Stimulated activated CD8-positive, alpha-beta memory T cell treated with anti-CD3 and anti-CD28 coated beads, Interleukin-12 subunit alpha, Interleukin-12 subunit beta, amount 100 ng/mL, for 24 hours (primary cell): Measurements from ENCODE around the gene COMT.
"Not testable (repeated sequence)": the region's sequence is repeated elsewhere in the genome, so short reads cannot be mapped to it uniquely, and the experiment has no call there.

Experiments used
- DNase-seq: peaks from one replicate; pipeline ENCODE4 v3.0.0-alpha.2; 2020; ENCODE audit errors: extremely low read depth

Gene COMT

DNA sequence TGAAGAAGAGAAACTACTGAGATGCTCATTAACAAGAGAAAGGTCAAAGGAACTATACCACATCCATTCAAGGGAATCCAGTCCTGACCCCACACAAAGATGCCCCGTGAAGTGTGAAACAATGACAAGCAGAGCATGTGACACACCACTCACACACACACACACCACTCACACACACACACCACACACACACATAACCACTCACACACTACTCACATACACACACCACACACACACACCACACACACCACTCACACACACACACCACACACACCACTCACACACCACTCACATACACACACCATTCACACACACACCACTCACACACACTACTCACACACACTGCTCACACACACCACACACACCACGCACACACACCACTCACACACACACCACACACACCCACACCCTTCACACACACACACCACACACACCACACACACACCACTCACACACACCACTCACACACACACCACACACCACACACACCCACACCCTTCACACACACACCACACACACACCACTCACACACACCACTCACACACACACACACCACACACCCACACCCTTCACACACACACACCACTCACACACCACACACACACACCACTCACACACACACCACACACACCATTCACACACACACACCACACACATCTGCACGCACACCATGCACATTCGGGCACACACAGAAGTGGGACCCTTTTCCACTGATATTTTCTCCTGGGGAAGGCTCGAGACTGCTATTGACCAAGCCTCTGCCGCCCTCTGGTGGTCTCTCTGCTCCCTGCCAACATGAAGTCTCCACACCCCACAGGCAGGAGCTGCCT is 32.0 kb upstream of the COMT start:
- peak; percentile 59 for DNase-seq

- DNase-seq, result no peak
These were observed 31.3 kb upstream of the COMT start for GRCh38 chr22:19910180-19910744.

GRCh38 chr22:19911540-19912270 is 29.9 kb upstream of the COMT start:
- DNase-seq, result no peak

DNA sequence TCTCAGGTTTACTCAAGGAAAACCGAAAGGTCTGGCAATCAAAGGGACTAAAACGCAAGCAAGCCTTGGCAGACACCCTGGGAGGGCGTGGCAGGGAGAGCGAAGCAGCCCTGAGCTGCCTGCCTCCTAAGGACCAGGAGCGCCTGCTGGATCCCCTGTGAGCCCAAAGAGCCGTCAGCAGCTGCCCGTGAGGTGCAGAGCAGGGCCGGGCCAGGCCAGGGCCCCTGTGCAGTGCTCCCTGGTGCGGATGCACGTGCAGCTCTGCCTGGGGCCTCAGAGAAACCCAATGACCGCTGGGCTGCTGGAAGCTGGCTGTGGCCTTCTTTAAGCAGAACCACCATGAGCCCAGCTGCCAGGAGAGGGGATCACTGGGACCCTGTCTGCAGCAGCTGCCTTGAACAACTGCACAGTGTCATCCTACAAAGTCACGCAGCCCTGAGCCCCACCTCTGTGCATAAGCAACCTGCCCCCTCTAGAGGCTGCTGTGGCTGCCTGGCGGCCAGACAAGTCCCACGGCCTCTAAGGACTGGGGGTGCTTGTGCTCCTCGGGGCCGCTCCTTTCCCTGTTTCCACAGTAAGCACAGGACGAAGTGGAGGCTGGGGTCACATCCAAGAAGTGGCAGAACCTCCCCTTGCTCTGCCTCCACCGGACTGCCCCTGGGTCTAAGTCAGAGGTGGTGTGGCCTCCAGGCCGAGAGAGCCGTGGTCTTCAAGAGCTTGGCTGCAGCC is 29.1 kb upstream of the COMT start:
- no peak for DNase-seq

GRCh38 chr22:19913337-19913936 is 28.1 kb upstream of the COMT start:
- no peak for DNase-seq

DNA sequence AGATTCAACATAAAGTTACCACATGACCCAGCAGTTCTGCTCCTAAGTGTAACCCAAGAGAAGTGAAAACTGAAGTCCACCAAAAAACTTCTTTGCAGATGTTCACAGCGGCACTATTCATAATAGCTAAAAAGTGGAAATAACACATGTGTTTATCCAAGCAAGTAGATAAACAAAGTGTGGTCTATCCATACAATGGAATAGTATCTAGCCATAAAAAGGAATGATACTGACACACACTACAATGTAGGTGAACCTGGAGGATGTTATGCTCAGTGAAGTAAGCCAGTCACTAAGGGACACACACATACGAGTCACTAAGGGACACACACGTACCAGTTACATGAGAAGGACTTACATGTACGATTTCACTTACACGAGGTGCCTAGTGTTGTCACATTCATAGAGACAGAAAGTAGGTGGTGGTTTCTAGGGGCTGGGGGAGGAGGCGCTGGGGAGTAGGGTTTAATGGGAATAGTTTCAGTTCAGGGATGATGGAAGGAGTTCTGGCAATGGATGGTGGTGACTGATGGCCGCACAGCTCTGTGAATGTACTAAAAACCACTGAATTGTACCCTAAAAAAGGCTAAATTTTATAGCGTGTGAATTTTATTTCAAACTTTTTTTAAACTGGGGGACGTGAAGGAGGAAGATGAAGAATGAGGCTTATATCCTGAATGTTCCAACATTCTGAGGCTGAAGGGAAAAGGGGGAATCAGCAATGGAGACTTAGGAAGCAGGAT is 27.2 kb upstream of the COMT start:
- no peak for DNase-seq

DNA sequence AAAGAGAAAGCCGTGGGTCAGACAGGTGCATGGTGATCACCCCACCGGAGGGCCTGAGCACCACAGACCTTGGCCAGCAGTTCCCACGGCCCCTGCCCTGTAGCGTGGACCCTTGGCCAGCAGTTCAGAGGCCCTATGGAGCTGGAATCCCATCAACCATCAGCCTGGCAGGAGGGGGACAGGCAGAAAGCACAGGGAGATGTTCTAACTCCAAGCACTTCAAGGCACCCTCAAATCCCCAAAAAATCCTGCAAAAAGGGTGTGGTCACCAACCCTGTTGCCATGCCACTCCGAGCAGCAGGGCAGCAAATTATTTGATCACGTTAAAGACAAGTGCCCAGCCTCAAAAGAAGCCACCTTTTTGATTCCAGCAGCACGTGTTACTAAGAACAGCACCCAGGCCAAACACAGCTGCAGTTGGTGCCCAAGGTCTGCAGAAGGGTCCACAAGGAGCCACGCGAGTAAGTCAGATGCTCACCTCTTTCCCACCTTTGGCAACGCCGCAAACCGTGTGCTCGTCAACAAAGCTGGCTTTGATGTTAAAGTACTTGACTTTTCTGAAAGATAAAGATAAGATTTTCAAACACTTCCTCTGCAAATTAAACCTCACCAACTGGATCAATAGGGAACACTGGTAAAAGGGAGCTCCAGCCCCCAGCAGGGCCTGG is 26.2 kb upstream of the COMT start:
- no peak for DNase-seq

DNA sequence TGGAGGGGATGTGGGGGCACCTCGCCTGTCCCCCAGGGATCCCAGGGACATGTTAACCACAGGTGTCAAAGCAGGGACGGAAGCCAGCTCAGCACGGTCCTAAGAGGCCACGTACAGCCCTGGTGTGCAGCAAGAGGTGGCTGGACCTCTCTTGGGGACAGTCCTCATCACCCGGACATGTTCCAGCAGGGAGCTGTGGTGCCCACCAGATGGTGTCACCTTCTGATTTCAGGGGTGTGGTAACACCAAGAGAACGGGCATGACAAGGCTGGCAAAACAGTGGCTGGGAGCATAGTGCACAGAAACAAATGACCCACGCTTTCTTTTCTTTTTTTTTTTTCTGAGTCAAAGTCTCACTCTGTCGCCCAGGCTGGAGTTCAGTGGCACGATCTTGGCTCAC is 25.6 kb upstream of the COMT start:
- DNase-seq, result no peak

DNA sequence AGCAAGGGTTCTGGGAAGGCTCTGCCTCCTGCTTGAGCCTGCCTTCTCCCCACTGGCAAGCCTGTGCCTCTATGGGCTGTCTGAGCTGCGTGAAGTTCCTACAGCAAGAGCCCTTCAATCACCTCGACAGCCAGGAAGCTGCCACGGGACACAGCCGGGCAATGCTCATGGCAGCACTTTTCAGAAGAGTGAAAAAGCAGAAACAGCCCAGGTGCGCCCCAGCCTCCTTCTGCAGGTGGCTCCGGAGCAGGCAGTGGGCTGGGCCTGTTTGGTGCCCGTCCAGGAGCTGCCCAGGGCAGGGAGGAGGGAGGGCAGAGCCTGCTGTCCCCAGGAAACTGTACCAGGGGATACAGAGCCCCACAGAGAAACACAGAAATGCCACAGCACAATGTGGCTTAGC is 24.6 kb upstream of the COMT start:
- no peak for DNase-seq

DNA sequence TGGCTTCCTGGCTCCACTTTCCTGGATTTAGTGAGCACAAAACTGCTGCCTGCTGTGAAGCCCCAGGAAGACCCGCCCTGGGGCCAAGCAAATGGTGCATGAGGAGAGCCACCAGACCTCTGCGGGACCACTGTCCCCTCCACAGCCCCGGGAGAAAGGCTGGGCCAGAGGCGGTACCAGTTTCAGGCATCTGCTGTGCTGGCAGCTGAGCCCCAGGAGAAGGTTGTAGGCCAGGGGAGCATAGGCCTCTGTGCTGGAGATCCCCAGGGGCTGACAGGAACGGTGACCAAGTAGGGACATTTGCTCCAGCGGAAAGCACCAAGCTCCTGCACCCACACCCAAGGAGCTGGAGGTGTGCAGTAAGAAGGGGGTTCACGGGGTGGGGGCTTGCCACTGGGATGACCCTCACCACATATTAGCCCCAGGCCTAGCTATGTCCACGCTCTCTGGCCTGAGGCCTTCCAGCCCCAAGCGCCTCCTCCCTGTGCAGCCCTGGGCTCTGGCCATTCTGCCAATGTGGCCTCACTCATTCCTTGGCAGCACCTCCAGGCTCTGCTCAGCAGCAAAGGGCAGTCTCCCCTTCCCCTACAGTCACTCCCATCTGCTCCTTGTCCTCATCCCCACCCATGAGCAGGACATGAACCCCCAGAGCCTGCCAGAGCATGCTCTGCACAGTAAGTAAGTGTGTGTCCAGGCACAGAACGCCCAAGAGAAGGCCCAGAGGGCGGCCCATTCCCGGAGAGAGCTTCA is 24.0 kb upstream of the COMT start:
- no peak for DNase-seq

- no peak for DNase-seq
These were observed 23.1 kb upstream of the COMT start for GRCh38 chr22:19918332-19919106.

- no peak for DNase-seq
These were observed 21.7 kb upstream of the COMT start for GRCh38 chr22:19919701-19920363.

GRCh38 chr22:19921544-19922081 is 20.0 kb upstream of the COMT start:
- no peak for DNase-seq

DNA sequence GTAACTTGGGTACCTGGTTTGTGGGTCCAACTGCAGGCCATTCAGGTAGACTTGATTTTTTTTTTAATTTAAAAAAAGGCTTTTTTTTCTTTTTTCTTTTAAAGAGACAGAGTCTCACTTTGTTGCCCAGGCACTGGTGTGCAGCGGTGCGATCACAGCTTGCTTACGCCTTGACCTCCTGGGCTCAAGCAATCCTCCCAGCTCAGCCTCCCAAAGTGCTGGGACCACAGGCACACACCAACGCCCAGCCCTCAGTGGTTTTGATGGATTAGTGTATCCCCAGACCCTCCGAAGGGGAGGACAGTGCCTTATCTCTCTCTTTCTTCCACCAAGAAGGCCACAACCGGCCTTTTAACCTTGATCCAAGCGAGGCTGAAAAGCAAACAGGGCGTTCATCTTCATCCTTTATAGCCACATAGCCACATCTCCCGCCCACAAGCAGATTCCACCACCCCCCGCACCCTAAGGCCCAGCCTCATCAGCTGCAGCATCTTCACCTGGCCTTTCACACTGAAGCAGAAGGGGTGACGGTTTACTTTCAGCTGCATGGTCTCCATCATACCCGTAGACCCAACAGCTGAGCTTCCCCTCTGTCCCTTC is 17.6 kb upstream of the COMT start:
- no peak for DNase-seq

GRCh38 chr22:19926028-19926427 is 15.5 kb upstream of the COMT start:
- DNase-seq, result not testable (repeated sequence)

GRCh38 chr22:19927696-19928095 is 13.9 kb upstream of the COMT start:
- no peak for DNase-seq

DNA sequence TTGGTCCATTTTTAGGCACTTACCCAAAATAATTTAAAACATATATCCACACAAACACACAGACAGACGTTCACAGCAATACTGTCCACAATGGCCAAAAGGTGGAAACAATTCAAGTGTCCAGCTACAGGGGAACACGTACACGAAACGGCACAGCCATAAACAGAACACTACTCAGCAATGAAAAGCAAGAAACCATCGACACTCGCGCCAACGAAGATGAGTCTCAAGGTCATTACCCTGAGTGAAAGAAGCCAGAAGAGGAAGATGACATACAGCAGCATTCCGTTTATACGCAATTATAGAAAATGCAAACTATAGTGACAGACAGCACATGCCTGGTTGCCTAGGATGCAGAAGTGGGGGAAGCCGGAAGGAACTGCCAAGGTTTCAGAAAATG is 13.4 kb upstream of the COMT start:
- DNase-seq, result no peak
